GM12891 (cell line): ENCODE data around the gene AOC2.
"Not testable (repeated sequence)": the region's sequence is repeated elsewhere in the genome, so short reads cannot be mapped to it uniquely, and the experiment has no call there.

Experiments used
- DNase-seq: peaks from one replicate; pipeline ENCODE4 v3.0.0; 2011; ENCODE audit warnings: low spot score; ENCODE audit not compliant: insufficient read length
- FAIRE-seq: peaks from 2 replicates; lab custom pipeline; 2011; peaks lifted over from hg19 to GRCh38; lab: Jason Lieb, UNC
- PAX5 ChIP-seq: IDR thresholded peaks from 2 replicates; pipeline ENCODE4 v1.6.1; 2011; ENCODE audit warnings: low read length, moderate library complexity, mild to moderate bottlenecking; ENCODE audit not compliant: insufficient read depth, severe bottlenecking
- POLR2A ChIP-seq: IDR thresholded peaks from 2 replicates; pipeline ENCODE4 v1.6.1; 2011; ENCODE audit warnings: low read depth, low read length, control low read depth
- POLR2AphosphoS5 ChIP-seq: IDR thresholded peaks from 2 replicates; pipeline ENCODE4 v1.6.1; 2011; ENCODE audit warnings: low read depth, low read length, control low read depth
- POU2F2 ChIP-seq: IDR thresholded peaks from 2 replicates; pipeline ENCODE4 v1.6.1; 2011; ENCODE audit warnings: low read depth, mild to moderate bottlenecking, control low read depth, low read length, moderate library complexity
- SPI1 ChIP-seq: IDR thresholded peaks from 2 replicates; pipeline ENCODE4 v1.6.1; 2011; ENCODE audit warnings: low read depth, low read length, control low read depth
- TAF1 ChIP-seq: IDR thresholded peaks from 2 replicates; pipeline ENCODE4 v1.6.1; 2011; ENCODE audit warnings: low read depth, low read length, control low read depth

The AOC2 gene

GRCh38 chr17:42883802-42884558, 39.6 kb downstream of the AOC2 start:
- no peak for FAIRE-seq
- DNase-seq = no peak

DNA sequence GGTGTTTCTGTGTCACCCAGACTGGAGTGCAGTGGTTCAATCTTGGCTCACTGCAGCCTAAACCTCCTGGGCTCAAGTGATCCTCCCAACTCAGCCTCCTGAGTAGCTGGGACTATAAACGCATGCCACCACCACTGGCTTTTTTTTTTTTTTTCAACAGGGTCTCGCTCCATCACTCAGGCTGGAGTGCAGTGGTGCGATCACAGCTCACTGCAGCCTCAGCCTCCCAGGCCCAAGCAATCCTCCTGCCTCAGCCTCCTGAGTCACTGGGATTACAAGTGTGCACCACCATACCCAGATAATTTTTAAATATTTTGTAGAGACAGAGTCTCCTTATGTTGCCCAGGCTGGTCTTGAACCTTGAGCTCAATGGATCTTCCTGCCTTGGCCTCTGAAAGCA, 41.4 kb downstream of the AOC2 start:
- FAIRE-seq, DNase-seq: not testable (repeated sequence)

More at GRCh38 chr17:42883802-42884558, 39.6 kb downstream of the AOC2 start:
- TF ChIP-seq POLR2AphosphoS5 (no peak), POU2F2 (no peak), POLR2A (no peak)

DNA sequence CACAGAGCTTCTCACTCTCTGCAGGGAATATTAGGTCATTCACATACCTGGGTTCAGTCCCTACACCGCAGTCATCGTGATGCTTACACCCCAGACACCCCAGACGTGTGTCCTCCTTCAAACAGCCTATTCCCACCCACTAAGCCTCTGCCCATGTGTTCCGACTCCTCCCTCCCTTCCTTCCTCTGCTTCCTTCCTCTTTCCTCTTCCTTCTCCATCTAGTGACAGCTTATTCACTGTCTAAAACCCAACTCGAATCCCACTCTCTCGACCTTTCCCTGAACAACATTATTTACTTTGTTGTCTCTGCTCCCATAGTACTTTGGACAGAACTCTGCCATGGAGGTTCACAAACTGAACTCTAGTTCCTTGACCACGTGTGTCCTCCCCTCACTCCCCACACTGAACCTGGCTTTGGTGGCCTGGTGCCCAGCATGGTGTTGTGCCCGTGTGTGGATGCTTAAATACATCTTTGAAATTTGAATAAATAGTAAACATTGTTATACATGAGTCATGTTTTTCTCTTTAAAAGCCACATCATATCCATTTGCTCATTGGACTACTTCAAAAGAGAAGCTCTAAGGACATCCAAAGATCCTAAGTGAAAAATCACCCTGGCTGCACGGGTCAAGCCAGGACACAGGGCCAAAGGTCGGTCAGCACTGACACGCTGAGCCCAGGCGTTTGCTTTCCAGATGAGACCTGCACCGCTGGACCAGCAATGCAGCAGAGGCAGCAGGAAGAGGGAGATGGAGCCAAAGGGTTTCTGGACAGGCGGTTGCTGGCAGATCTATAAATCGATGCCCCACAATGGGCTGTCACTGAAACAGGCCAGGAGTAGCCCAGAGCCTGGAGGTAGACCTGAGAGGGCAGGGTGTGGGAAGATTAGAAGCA, 42.1 kb downstream of the AOC2 start:
- DNase-seq = no peak
- no peak for TF ChIP-seq POLR2A
- TF ChIP-seq PAX5 = no peak
- no peak for TF ChIP-seq TAF1
- no peak for TF ChIP-seq POLR2AphosphoS5
- TF ChIP-seq POU2F2 = no peak
- TF ChIP-seq SPI1 = no peak
- no peak for FAIRE-seq

GRCh38 chr17:42889809-42890208, 45.4 kb downstream of the AOC2 start:
- DNase-seq (no peak), FAIRE-seq (no peak)
- no peak for TF ChIP-seq TAF1
- TF ChIP-seq POLR2AphosphoS5 = no peak
- no peak for TF ChIP-seq POU2F2
- TF ChIP-seq PAX5 = no peak
- no peak for TF ChIP-seq SPI1
- TF ChIP-seq POLR2A = no peak

DNA sequence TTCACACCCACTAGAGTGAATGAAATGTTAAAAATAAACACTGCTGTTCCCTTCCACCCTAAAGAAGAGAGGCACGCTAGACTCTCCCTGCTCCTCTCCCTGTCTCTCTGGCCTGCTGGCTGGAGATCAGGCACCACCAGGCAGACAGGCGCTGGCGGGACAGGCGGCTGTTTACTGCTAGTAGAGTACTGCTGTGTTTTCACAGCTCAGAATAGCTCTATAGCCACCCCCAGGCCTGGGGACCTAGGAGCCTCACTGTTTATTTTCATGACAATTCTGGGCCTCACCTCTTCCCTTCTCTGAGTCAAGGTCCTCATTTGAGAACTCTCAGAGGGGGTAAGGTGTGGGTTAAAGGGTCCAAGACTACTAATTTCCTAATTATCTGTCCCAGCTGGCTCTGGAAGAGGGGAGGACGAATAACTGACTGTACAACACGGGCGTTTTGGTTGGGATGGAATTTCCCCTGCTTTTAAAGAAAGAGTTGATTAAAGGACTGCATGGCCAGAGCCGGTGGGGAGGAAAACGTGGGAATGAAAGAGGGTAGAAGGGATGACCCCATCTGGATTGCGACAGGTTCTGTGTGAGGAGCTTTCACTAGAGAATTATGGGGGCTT, 47.3 kb downstream of the AOC2 start:
- no peak for TF ChIP-seq PAX5
- no peak for TF ChIP-seq SPI1
- TF ChIP-seq TAF1 = no peak
- DNase-seq = no peak
- FAIRE-seq = no peak

DNA sequence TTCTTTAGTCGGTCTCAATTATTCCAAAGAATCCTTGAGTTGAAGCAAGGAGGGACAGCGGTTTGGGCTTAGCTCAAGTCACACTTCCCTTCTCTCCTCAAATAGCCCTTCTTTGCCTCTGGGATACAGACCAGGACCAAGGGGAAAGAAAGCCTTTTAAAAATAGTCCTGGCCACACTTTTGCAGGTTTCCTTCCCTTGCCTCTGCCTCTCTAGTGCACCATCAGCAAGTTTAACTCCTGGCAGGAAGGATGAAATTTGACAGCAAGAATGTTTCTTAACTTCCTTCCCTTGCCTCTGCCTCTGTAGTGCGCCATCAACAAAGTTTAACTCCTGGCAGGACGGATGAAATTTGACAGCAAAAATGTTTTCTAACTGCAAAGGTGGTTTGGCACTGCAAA, 49.0 kb downstream of the AOC2 start:
- DNase-seq = no peak
- no peak for TF ChIP-seq POLR2AphosphoS5
- no peak for TF ChIP-seq SPI1
- no peak for TF ChIP-seq POU2F2
- TF ChIP-seq POLR2A = no peak
- no peak for TF ChIP-seq TAF1
- TF ChIP-seq PAX5 = no peak
- no peak for FAIRE-seq

DNA sequence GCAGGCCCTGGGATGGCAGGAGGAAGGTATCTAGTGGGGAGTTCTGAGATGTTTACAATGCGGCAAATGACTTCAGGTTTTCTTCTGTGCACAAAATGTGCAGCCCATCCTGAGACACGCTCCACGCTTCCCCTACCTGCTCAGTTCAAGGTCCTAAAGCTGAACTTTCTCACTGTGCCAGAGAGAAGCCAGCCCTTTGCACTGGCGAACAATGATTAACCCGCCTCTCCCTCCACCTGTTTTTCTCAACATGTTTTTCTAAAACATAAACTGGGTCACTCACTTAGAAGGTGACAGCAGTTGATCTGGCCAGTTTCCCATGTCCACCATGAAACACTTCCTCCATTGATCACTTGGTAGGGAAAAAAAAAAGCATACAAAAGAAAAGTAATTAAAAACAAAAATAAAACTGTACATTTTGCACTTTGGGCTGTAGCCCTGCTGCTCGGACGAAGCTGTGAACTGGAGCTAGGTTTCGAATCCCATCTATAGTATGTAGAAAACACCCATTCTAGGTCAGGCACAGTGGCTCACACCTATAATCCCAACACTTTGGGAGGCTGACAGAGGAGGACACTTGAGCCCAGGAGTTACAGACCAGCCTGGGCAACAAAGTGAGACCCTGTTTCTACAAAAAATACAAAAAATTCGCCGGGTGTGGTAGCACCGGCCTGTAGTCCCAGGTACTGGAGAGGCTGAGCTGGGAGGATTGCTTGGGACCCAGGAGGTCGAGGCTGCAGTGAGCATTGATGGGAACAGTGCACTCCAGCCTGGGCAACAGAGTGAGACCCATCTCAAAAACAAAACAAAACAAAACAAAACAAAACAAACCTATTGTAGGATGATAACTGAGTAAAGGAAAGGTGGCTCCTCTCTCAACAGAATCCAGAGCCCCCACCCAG, 50.2 kb downstream of the AOC2 start:
- FAIRE-seq (no peak), DNase-seq (no peak)
- TF ChIP-seq POLR2AphosphoS5 = no peak
- TF ChIP-seq TAF1 = no peak
- TF ChIP-seq POU2F2 = no peak
- TF ChIP-seq SPI1 = no peak
- no peak for TF ChIP-seq PAX5
- no peak for TF ChIP-seq POLR2A

- TF ChIP-seq POLR2AphosphoS5 (no peak), TAF1 (no peak), POU2F2 (no peak), POLR2A (no peak), PAX5 (no peak), SPI1 (no peak)
- FAIRE-seq = no peak
- DNase-seq = no peak
Observed at GRCh38 chr17:42895185-42895555, 50.8 kb downstream of the AOC2 start.
